Neural crest cell (in vitro differentiated cells): ENCODE data around the gene RGS17. TPM values are rescaled to one million over a fixed set of nuclear protein-coding genes. Genes with fewer than 3 reads are reported as not detected.

Experiments used
- DNase-seq: peaks from one replicate; pipeline ENCODE4 v3.0.0; 2021; ENCODE audit warnings: low read depth, mixed read lengths, low spot score
- H3K27ac Mint-ChIP-seq: one replicate; pipeline ENCODE4 v1.8.0; 2021; ENCODE audit warnings: mild to moderate bottlenecking, mixed read lengths; ENCODE audit not compliant: unreplicated experiment
- H3K27me3 Mint-ChIP-seq: 2 replicates; pipeline ENCODE4 v1.8.0; 2021; ENCODE audit warnings: low read depth, mild to moderate bottlenecking, mixed read lengths
- H3K36me3 Mint-ChIP-seq: 2 replicates; pipeline ENCODE4 v1.8.0; 2021; ENCODE audit warnings: low read depth, mild to moderate bottlenecking, mixed read lengths
- H3K4me1 Mint-ChIP-seq: 2 replicates; pipeline ENCODE4 v1.8.0; 2021; ENCODE audit warnings: mixed read lengths
- H3K4me3 Mint-ChIP-seq: one replicate; pipeline ENCODE4 v1.8.0; 2021; ENCODE audit warnings: mild to moderate bottlenecking, mixed read lengths
- H3K9me3 Mint-ChIP-seq: 2 replicates; pipeline ENCODE4 v1.8.0; 2021; ENCODE audit warnings: mixed read lengths
- CTCF ChIP-seq: fragments of 200-600 bp; sonication (generic); conservative IDR thresholded peaks from 2 replicates; pipeline ENCODE4 v1.5.0; 2021; ENCODE audit warnings: antibody characterized with exemption, mild to moderate bottlenecking
- total RNA-seq: library from RNA; stranded (reverse); gene quantifications from 2 replicates; pipeline ENCODE4 v1.2.1, GENCODE V29; 2021

The RGS17 gene
- total RNA-seq, 1 donor from 2014 or later, result 4.7 TPM

GRCh38 chr6:153088796-153089195, 42.3 kb downstream of the RGS17 start:
- Mint-ChIP-seq H3K36me3 (no peaks in the 10 kb centered on the region), H3K27ac (no peak overlapping the region), H3K4me3 (no peak overlapping the region), H3K4me1 (peaks cover 7% of the 10 kb centered on the region), H3K27me3 (no peaks in the 10 kb centered on the region), H3K9me3 (no peaks in the 10 kb centered on the region)
- DNase-seq, result no peak
- TF ChIP-seq CTCF, result no peak

GRCh38 chr6:153087436-153087835, 43.6 kb downstream of the RGS17 start:
- Mint-ChIP-seq H3K9me3 (peaks cover 2% of the 10 kb centered on the region), H3K27me3 (no peaks in the 10 kb centered on the region), H3K4me3 (no peak overlapping the region), H3K36me3 (no peaks in the 10 kb centered on the region), H3K27ac (no peak overlapping the region), H3K4me1 (peaks cover 4% of the 10 kb centered on the region)
- no peak for TF ChIP-seq CTCF
- DNase-seq, result no peak

GRCh38 chr6:153086225-153086990, 44.7 kb downstream of the RGS17 start:
- H3K27ac Mint-ChIP-seq, result no peak overlapping the region
- H3K4me3 Mint-ChIP-seq, result no peak overlapping the region
- H3K36me3 Mint-ChIP-seq, result no peaks in the 10 kb centered on the region
- no peaks in the 10 kb centered on the region for H3K4me1 Mint-ChIP-seq
- no peaks in the 10 kb centered on the region for H3K27me3 Mint-ChIP-seq
- DNase-seq, result no peak
- no peak for TF ChIP-seq CTCF
- H3K9me3 Mint-ChIP-seq, result peaks cover 5% of the 10 kb centered on the region

GRCh38 chr6:153085239-153085638, 45.8 kb downstream of the RGS17 start:
- DNase-seq, result no peak
- no peak for TF ChIP-seq CTCF
- H3K36me3 Mint-ChIP-seq, result no peaks in the 10 kb centered on the region
- no peaks in the 10 kb centered on the region for H3K27me3 Mint-ChIP-seq
- H3K4me3 Mint-ChIP-seq, result no peak overlapping the region
- H3K9me3 Mint-ChIP-seq, result peaks cover 5% of the 10 kb centered on the region
- H3K4me1 Mint-ChIP-seq, result no peaks in the 10 kb centered on the region
- no peak overlapping the region for H3K27ac Mint-ChIP-seq

- peaks cover 5% of the 10 kb centered on the region for H3K9me3 Mint-ChIP-seq
Measured at GRCh38 chr6:153084393-153084792, 46.7 kb downstream of the RGS17 start.

More at GRCh38 chr6:153084393-153084792, 46.7 kb downstream of the RGS17 start:
- Mint-ChIP-seq H3K4me3 (no peak overlapping the region), H3K36me3 (no peaks in the 10 kb centered on the region), H3K27ac (no peak overlapping the region), H3K27me3 (no peaks in the 10 kb centered on the region), H3K4me1 (no peaks in the 10 kb centered on the region)
- no peak for TF ChIP-seq CTCF
- no peak for DNase-seq
